GM18508 (cell line): ENCODE results near the gene SLC39A9.
"Not testable (repeated sequence)": the region's sequence is repeated elsewhere in the genome, so short reads cannot be mapped to it uniquely, and the experiment has no call there.

Experiments used
- ATAC-seq: cut with Tn5 transposase; IDR thresholded peaks from one replicate; pipeline ENCODE4 v1.9.1; 2021; ENCODE audit warnings: moderate number of reproducible peaks; ENCODE audit not compliant: insufficient read depth, unreplicated experiment

Gene SLC39A9

GRCh38 chr14:69471916-69472315 lies 73.4 kb downstream of the SLC39A9 start:
- ATAC-seq, result no peak

- ATAC-seq, result no peak
Measured at GRCh38 chr14:69473260-69473659, 74.8 kb downstream of the SLC39A9 start.

- no peak for ATAC-seq
Measured at GRCh38 chr14:69473946-69474345, 75.5 kb downstream of the SLC39A9 start.

GRCh38 chr14:69475194-69475818 lies 76.8 kb downstream of the SLC39A9 start:
- ATAC-seq, result no peak

- not testable (repeated sequence) for ATAC-seq
Measured at GRCh38 chr14:69476824-69477450, 78.4 kb downstream of the SLC39A9 start.

GRCh38 chr14:69478055-69478454 lies 79.6 kb downstream of the SLC39A9 start:
- not testable (repeated sequence) for ATAC-seq

GRCh38 chr14:69479696-69480095 lies 81.2 kb downstream of the SLC39A9 start:
- no peak for ATAC-seq

- ATAC-seq, result no peak
Measured at GRCh38 chr14:69480136-69480535, 81.6 kb downstream of the SLC39A9 start.

- peak; percentile 82 for ATAC-seq
Measured at GRCh38 chr14:69481815-69482568, 83.5 kb downstream of the SLC39A9 start.

GRCh38 chr14:69483765-69484443 lies 85.4 kb downstream of the SLC39A9 start:
- no peak for ATAC-seq

GRCh38 chr14:69484444-69485314 lies 86.2 kb downstream of the SLC39A9 start, which contains the start of gene PLEKHD1:
Gene PLEKHD1, plus strand, starts transcription at chr14:69484728. Its CDS starts 238 bp downstream, at chr14:69484966.
- ATAC-seq, result no peak

- no peak for ATAC-seq
Measured at GRCh38 chr14:69485315-69485660, 86.8 kb downstream of the SLC39A9 start.

- no peak for ATAC-seq
Measured at GRCh38 chr14:69485701-69486100, 87.2 kb downstream of the SLC39A9 start.

- ATAC-seq, result no peak
Measured at GRCh38 chr14:69487226-69487625, 88.7 kb downstream of the SLC39A9 start.

GRCh38 chr14:69487771-69488170 lies 89.3 kb downstream of the SLC39A9 start:
- ATAC-seq, result no peak

GRCh38 chr14:69489495-69489894 lies 91.0 kb downstream of the SLC39A9 start:
- ATAC-seq, result no peak

GRCh38 chr14:69490219-69490918 lies 91.9 kb downstream of the SLC39A9 start:
- no peak for ATAC-seq

GRCh38 chr14:69491193-69491592 lies 92.7 kb downstream of the SLC39A9 start:
- ATAC-seq, result no peak

GRCh38 chr14:69493038-69493437 lies 94.5 kb downstream of the SLC39A9 start:
- ATAC-seq, result no peak
